SK-MEL-5 (cell line): ENCODE data around the gene USP49. TPM values are rescaled to one million over a fixed set of nuclear protein-coding genes. Genes with fewer than 3 reads are reported as not detected.
"Not testable (repeated sequence)": the region's sequence is repeated elsewhere in the genome, so short reads cannot be mapped to it uniquely, and the experiment has no call there.

Source experiments
- DNase-seq: peaks from one replicate; pipeline ENCODE4 v3.0.0-alpha.2; 2016; ENCODE audit warnings: low read depth, low spot score
- in situ Hi-C: cut with HindIII; loops from 2 replicates; pipeline ENCODE4 v1.10.0; 2016; ENCODE audit warnings: low sequenced_read_pairs, high pct_unique_total_duplicates, low pct_unique_long_range_greater_than_20kb
- total RNA-seq: library from RNA; depleted of rRNA; stranded (reverse); fragments of >200 nt; shearing (Covaris generic); gene quantifications from 2 replicates; pipeline ENCODE4 v1.2.3, GENCODE V29; 2014

USP49 gene
- total RNA-seq, 1 experiment from 2014 or later: 0.85 TPM

DNA sequence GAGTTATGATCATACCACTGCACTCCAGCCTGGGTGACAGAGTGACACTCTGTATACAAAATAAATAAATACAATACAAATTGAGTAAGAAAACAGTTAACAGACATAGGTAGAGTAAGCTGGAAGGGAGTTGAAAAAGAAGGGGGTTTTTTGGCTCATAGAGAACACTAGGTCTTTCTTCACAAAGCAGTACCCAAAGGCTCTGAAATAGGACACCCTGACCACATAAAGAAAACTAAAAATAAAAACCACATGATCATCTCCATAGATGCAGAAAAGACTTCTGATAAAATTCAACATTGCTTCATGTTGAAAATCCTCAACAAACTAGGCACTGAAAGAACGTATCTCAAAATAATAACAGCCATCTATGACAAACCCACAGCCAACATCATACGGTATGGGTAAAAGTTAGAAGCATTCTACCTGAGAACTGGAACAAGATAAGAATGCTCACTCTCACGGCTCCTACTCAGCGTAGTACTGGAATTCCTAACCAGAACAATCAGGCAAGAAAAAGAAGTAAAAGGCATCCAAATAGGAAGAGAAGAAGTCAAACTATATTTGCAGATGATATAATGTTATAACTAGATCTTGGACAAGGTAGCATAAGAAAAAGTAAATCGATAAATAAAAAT, 59.0 kb downstream of the USP49 start:
- peak; percentile 40 for DNase-seq
- in situ Hi-C loops: no loop called here

DNA sequence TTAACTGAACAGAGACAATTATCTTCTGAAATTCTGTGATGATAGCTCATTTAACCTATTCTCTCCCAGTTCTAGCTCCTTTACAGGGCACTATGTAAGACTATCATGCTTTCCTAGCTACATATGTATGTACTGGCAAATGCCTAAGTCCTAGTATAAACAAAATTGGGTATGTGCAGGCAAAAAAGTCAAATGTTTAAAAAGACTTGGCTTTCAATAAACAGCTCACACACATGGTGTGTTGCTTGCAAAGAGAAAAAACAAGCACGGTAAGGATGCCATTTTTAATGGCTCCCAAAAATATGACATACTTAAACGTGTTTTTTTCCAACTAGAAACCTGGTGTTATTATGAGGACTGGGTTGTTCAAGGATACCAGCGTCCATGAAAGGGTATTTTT, 62.9 kb downstream of the USP49 start:
- no peak for DNase-seq
- in situ Hi-C loops: no loop called here

DNA sequence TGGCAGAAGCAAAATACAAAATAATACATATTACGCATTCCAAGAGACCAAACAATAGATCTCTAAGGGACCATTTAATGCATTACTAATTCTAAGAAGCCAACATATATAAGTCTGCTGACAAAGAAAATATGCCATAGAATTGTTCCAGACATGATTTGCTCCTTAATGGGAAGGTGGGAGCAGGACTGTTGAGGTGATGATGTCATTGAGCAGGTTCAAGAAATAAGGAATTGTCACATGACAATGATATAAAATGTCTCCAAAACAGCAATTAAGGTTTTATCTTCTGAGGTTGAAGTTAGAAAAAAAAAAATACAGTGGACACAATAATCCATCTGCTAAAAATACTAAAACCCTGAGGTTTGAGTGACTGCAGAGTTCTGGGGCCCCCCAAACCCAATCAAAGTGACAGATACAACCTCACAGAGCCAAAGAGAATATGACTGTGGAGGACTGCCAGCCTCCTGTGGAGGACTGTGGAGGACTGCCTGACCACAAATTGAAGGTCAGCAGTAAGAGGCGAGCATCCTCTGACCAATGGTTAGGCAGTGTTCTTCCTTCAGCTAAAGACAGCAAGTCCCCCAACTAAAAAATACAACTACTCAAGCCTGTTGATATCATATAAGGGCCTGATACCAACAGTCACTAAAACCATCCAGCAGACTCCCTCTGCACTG, 68.7 kb downstream of the USP49 start:
- no peak for DNase-seq
- in situ Hi-C loops: no loop called here

DNA sequence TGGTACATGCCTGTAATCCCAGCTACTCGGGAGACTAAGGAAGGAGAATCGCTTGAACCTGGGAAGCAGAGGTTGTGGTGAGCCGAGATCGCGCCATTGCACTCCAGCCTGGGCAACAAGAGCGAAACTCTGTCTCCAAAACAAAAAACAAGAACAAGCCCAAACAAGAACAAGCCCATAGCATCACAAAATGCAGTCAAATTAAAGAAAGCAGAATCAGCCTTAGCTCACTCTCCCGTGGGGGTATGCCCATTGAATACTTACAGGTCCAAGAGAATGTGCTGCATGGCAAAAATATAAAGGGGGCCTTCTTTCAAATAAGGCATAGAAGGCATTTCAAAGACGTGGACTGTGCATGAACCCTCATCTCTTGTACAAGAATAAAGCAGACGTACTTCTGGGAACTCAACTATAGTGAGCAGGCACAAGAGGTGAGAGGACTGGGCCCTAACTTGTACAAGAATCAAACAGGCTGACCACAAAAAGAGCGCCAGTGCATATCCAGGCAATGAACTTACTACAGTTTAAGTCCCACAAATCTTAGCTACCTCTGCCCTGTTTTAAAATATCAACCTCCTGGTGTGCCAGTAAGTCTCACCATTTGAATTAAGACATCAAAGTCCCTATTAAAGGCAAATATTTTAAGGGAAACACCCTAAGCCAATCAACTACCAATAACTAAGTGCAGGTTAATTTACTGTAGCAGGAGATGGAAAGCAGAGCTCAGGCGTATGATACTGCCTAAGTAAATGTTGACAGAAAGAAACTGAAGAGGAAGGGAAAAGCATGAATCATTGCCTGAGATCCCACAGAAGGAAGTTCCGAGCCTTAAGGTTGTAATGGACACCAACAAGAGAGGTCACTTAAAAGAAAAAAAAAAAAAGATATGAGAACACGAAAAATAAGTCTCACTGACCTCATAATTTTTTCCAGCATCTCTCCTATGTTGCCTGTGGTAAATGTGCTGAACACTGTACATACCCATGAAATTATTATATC, 70.3 kb downstream of the USP49 start:
- in situ Hi-C loops: no loop called here
- no peak for DNase-seq

DNA sequence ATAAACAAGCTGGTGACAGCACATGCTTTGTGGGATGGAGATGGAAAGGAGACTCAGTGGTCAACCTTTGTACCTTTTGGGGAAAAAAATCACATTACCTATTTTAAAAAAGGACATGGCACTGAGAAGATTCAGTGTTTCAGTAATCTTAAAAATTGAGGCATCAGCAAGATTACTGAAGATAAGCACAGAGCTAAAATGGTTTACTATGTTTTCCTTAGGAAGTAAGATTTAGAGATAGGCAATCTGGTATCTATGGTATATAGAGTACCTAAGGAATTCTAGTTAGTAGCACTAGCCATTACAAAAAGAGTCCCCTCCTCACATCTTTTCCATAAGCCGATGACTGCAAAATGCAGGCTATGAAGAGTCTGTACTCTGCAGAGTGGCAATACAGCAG, 72.0 kb downstream of the USP49 start:
- in situ Hi-C loops: no loop called here
- no peak for DNase-seq

DNA sequence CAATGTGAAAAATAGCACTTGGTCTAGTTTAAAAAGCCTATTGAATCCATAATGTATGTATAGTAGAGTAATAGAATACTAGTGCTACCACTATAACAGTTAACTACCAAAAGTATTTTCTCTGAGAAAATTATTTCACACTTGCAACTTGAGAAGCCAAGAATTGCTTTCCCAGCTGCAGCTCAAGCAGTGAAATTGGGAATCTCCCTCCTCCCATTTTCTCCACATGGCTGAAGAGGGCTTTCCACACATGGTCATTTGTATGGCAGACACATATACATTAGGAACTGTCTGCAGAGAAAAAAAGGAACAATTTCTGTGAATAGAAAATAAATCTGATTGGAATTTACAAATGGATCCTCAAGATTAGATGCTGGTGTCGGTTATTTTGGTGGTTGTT, 73.2 kb downstream of the USP49 start:
- in situ Hi-C loops: no loop called here
- DNase-seq: no peak

DNA sequence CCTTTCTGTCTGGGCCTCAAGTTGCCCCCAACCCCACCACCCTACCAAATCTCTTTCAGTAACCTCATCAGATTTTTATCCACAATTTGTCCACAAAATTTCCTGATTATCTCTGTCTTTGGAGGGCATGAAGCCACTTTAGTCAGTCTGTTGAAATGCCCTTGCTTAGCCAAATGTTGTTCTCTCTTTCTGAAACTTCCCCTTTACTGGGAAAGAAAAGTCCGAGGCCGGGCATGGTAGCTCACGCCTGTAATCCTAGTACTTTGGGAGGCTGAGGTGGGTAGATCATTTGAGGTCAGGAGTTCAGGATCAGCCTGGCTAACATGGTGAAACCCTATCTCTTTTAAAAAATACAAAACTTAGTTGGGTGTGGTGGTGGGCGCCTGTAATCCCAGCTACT, 73.9 kb downstream of the USP49 start:
- in situ Hi-C loops: no loop called here
- no peak for DNase-seq

DNA sequence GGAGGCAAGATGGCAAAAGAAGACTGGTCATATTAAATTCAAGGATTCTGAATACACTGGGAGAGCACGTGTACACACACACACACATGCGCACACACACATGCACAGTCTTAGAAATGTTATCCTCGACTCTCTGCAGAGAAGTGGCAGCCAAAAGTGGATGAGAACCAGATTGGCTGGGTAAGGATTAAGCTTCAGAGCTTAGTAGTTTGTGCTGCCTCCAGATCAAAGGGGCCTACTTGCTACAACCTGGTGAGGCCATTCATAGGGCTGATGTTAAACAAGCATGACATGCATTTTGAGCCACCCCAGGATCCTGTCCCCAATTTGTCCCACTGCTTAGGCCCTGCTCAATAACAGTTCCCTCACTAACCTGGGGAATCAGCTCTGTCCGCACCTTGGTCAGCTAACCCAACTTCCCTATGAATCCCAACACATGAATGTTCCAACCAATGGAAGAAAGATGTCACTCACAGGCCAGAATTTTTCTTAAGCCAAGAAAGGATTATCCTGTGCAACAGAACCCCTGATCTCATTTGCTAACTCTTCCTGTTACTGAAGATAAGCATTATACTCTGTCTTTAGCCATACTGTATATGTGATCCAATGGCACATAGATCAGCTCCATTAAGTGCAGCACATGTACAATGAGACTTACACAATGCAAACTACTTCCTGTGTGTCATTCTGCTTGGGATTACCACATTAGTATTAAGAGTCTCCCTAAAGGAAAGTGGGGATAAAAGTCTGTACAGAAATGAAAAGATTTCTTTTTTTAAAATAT, 76.7 kb downstream of the USP49 start:
- DNase-seq: no peak
- in situ Hi-C loops: no loop called here

DNA sequence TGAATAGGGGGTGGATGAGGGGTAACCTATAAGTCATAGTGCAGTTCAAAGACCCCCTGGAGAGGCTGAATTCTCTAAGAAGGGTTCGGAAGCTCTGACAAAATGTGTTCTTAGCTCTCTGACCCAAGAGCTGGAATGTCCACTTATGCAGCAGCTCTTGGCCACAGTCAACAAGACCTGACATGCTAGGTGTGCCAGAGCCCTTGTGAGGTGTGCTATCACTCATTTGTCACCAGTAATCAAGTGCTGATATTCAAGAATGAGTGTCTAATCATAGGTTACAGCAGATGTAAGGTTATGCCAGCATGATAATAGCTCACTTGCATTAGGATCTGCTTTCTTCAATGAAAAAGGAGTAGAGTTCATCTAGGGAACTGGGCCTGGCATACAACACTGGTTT, 79.6 kb downstream of the USP49 start:
- no peak for DNase-seq
- in situ Hi-C loops: no loop called here

DNA sequence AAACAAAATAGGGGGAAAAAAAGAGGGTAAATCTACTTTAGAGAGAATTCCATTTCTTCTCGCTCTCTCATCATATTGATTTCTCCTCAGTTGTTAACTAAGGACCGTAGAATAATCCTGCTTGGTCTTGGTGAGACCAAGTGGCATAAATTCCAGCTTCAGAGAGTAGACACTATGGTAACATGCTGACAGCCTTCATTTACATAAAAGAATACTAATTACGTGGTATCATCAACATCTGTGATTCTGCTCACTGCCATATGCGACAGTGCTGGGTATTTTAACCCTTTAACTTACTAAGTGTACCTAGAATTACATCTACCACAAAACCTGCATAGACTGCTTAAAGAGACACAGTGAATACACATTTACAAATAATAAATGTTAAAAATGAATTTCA, 80.5 kb downstream of the USP49 start:
- in situ Hi-C loops: no loop called here
- DNase-seq: no peak

DNA sequence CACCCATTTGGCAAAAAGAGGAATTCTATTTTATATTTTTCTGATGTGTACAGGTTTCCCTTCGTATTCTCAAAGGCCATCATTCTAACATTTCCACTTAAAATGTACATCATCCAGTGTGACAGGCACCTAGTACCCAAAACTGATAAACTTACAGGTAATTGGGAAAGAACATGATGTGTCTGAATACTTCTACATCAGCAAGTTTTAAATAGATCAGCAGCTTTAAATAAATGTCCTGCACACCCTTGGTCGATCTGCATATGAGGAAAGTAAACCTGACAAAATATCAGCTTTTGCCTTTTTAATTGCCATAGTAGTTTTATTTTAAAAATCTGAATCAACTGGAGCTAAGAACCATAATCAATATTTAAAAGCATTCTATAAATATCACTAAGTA, 81.2 kb downstream of the USP49 start:
- in situ Hi-C loops: no loop called here
- no peak for DNase-seq

DNA sequence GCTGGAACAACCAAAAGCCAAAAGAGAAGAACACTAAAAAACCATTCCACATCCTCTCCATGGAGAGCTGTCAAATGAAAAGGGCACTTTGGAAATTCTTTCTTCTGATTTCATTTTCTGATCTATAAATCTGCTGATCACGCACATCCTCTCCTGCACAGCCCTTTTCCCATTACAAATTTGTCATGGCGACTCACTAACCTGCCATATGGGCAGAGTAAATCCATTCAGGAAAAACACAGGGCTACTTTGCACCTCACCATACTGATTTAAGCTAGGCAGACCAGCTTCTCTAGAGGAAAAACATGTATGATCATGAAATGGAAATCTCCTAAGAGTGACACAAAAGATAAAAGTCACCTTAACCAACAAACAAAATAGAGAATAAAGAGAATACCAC, 81.7 kb downstream of the USP49 start:
- in situ Hi-C loops: no loop called here
- no peak for DNase-seq

DNA sequence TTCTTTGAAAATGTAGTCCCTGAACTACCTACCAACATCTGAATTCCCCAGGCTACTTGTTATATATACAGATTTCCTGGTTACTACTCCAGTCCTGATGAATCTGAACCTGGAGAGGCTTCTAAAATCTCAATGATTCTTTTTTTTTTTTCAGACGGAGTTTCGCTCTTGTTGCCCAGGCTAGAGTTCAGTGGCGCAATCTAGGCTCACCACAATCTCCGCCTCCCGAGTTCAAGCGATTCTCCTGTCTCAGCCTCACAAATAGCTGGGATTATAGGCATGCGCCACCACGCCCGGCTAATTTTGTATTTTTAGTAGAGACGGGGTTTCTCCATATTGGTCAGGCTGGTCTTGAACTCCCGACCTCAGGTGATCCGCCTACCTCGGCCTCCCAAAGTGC, 83.2 kb downstream of the USP49 start:
- in situ Hi-C loops, DNase-seq: not testable (repeated sequence)

DNA sequence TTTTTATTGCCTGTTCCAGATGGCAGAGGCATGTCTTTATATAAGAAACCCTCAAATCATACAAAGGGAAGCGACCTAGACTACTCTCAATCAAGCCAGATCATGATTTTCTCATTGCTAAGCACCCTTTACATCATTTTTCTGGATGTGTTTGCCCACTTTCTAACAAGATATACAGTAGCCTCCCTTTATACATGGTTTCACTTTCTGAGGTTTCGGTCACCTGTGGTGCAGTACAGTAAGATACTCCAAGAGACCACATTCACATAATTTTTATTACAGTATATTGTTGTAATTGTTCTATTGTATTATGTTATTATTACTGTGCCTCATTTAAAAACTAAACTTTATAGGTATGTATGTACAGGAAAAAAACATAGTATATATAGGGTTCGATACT, 84.1 kb downstream of the USP49 start:
- in situ Hi-C loops: no loop called here
- DNase-seq: no peak

DNA sequence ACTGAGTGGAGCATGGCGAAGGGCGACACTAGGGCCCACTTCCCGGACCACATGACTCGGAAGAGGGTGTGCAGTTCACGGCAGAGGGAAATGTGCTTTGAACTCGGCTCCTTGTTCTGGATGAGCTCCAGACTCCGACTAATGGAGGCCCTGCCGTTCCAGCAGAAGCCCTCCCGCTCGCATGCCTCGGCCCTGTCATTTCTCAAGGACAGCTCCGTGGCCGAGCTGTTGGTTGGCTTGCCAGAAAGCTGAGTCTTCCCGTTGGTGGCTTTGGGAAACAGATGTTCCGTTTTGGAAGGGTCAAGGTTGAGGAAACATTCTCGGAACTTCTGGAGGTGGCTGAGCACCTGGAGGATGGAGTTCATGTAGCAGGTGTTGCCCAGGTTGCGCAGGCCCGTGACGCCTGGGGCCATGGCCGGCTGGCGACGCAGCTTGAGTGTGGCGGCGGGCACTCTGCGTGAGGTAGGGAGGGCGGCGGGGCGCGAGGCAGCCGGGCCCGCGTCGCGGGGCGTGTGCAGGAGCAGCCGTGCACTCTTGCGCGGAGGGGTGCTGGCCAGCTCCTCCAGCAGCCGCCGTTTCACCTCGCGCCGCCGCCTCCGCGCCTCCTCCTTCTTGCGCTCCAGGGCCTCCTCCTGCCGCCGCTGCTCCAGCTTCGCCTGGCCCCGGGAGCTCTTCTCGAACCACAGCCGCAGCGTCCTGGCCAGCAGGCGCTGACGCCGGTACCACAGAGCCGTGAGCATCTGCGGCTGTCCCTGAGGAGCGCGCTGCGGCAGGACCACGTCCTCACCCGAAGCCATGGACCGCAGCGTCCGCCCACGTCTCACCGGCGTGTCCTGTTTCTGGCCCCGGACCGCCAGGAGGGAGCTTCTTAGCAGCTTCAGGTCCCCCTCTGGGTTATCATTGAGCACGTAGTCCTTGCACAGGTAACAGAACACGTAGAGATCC, 89.1 kb downstream of the USP49 start:
- in situ Hi-C loops: no loop called here

DNA sequence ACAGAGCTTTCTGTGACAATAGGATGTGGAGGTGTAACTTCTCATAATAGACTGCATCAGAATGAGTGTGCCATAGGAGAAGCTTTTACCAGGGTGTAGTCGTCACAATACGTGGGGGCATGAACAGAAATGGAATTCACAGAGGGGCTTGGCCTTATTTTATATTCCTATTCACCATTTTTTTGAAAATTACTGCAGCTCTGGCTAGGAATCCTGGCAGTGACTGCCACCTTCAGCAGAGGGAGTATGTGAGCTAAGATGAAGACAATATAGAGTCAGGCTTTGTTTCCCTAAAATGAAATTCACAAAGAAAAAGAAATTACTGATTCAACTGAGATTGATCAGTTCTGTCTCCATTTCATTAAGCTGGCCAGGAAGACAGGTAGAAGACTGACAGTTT, 93.8 kb downstream of the USP49 start:
- in situ Hi-C loops: no loop called here
- DNase-seq: peak; percentile 56

More for the DNA sequence above, 89.1 kb downstream of the USP49 start:
- no peak for DNase-seq

DNA sequence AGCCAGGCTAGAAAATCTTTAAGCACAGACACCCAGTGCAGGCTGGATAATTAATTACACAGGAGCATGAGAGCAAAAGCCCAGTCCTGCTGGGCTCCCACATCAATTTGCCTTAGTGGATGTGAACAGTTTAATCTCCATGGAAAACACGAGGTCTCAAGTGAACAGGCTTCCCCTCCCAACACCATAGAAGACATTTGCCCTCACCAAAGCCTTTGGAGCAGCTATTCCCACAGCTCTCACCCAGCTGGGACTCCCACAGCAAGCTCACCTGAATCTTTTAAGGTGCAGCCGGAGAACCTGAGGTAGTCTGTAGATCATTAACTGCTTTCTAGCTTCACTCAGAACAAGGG, 95.6 kb downstream of the USP49 start:
- DNase-seq: no peak
- in situ Hi-C loops: no loop called here
